Suprapubic skin (tissue), 3 donors: ENCODE data around the gene GPR22.

ENCODE experiments used
- EP300 ChIP-seq: sonication (generic); formaldehyde crosslinking; IDR thresholded peaks from one replicate; pipeline ENCODE4 v1.6.1; 2017; ENCODE audit warnings: antibody characterized with exemption
- TF ChIP-seq, protein P1 (sequence below), 2 donors: fragments of 200-600 bp in 1 of 2; fragments of 450-650 bp in 1 of 2; sonication (generic) in 1 of 2; IDR thresholded peaks; one replicate each; pipeline ENCODE4 v1.5.1; 2016 to 2019; ENCODE audit warnings: antibody characterized with exemption in 2 of 2, mild to moderate bottlenecking in 1 of 2, moderate library complexity in 1 of 2

- TF ChIP-seq, protein P1, sequence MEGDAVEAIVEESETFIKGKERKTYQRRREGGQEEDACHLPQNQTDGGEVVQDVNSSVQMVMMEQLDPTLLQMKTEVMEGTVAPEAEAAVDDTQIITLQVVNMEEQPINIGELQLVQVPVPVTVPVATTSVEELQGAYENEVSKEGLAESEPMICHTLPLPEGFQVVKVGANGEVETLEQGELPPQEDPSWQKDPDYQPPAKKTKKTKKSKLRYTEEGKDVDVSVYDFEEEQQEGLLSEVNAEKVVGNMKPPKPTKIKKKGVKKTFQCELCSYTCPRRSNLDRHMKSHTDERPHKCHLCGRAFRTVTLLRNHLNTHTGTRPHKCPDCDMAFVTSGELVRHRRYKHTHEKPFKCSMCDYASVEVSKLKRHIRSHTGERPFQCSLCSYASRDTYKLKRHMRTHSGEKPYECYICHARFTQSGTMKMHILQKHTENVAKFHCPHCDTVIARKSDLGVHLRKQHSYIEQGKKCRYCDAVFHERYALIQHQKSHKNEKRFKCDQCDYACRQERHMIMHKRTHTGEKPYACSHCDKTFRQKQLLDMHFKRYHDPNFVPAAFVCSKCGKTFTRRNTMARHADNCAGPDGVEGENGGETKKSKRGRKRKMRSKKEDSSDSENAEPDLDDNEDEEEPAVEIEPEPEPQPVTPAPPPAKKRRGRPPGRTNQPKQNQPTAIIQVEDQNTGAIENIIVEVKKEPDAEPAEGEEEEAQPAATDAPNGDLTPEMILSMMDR (IDR thresholded peaks at IDR 0.05), result no peak
- TF ChIP-seq EP300, result no peak
Measured at GRCh38 chr7:107494884-107495283, 25.0 kb downstream of the GPR22 start.
